HuH-7 (cell line): ENCODE results near the gene ZHX3.

ENCODE experiments used
- DNase-seq: peaks from one replicate; pipeline ENCODE4 v3.0.0; 2011; ENCODE audit warnings: low spot score

Gene ZHX3

GRCh38 chr20:41170386-41171105 is 147.0 kb downstream of the ZHX3 start:
- no peak for DNase-seq

GRCh38 chr20:41169791-41170351 is 147.7 kb downstream of the ZHX3 start:
- no peak for DNase-seq

GRCh38 chr20:41169162-41169690 is 148.3 kb downstream of the ZHX3 start:
- DNase-seq: no peak

GRCh38 chr20:41168281-41169161 is 149.0 kb downstream of the ZHX3 start:
- no peak for DNase-seq

GRCh38 chr20:41167481-41168253 is 149.9 kb downstream of the ZHX3 start:
- DNase-seq: no peak

- DNase-seq: no peak
Observed at GRCh38 chr20:41167118-41167470, 150.4 kb downstream of the ZHX3 start.

- no peak for DNase-seq
Observed at GRCh38 chr20:41166201-41167117, 151.1 kb downstream of the ZHX3 start.

GRCh38 chr20:41165001-41165882 is 152.3 kb downstream of the ZHX3 start:
- no peak for DNase-seq

GRCh38 chr20:41163821-41164220 is 153.7 kb downstream of the ZHX3 start:
- DNase-seq: no peak

GRCh38 chr20:41162396-41162795 is 155.1 kb downstream of the ZHX3 start:
- no peak for DNase-seq

- DNase-seq: no peak
Observed at GRCh38 chr20:41161886-41162285, 155.6 kb downstream of the ZHX3 start.

GRCh38 chr20:41160686-41161085 is 156.8 kb downstream of the ZHX3 start:
- DNase-seq: no peak

GRCh38 chr20:41159547-41159946 is 158.0 kb downstream of the ZHX3 start:
- DNase-seq: no peak

GRCh38 chr20:41158082-41158625 is 159.4 kb downstream of the ZHX3 start:
- DNase-seq: no peak

GRCh38 chr20:41155261-41155660 is 162.3 kb downstream of the ZHX3 start:
- no peak for DNase-seq

- DNase-seq: no peak
Observed at GRCh38 chr20:41154436-41155176, 162.9 kb downstream of the ZHX3 start.

- no peak for DNase-seq
Observed at GRCh38 chr20:41152108-41152757, 165.3 kb downstream of the ZHX3 start.

GRCh38 chr20:41151134-41151869 is 166.2 kb downstream of the ZHX3 start:
- no peak for DNase-seq
